ENCODE results near the gene DTYMK. TPM values are rescaled to one million over a fixed set of nuclear protein-coding genes. Genes with fewer than 3 reads are reported as not detected.

Gene DTYMK
- total and polyA plus RNA-seq, 2 of the 4 experiments (the other 2 are of a cell fraction) = 31.7 to 50.1 TPM

DNA sequence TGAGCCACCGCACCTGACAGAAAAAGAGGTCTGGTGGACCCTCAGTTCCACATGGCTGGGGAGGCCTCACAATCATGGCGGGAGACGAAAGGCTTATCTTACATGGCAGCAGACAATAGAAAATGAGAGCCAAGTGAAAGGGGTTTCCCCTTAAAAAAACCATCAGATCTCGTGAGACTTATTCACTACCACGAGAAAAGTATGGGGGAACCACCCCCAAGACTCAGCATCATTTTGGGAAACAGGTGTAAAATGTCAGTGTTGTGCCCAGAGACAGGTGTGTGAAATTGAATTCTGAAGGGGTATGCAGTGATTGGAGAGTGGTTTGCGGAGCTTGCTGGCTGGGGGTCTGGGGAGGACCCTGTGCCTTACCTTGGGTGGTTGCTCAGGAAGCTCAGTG is 43.3 kb upstream of the DTYMK start:
- Histone ChIP-seq H2AFZ (replicated peaks; ENCODE audit: low read length, poor library complexity) (no peak overlapping the region), H4K91ac (ENCODE audit: insufficient read depth, low read depth, low read length) (no peak overlapping the region), H3K4me1 (ENCODE audit: control insufficient read depth, insufficient read depth, low read length) (no peaks in the 10 kb centered on the region), H3K9ac (ENCODE audit: low read depth, low read length) (no peak overlapping the region), H3K9me1 (ENCODE audit: insufficient read depth, low read length) (no peaks in the 10 kb centered on the region), H2BK15ac (ENCODE audit: low read depth, low read length) (no peak overlapping the region), H2BK5ac (ENCODE audit: low read depth, low read length, poor library complexity, severe bottlenecking) (no peak overlapping the region), H3K56ac (ENCODE audit: extremely low read depth, insufficient read depth, low read length) (no peak overlapping the region), H3K27me3 (ENCODE audit: control insufficient read depth, insufficient read depth, low read length) (no peaks in the 10 kb centered on the region), H3K4me2 (ENCODE audit: low read depth, low read length) (no peak overlapping the region), H3K9me3 (ENCODE audit: control insufficient read depth, insufficient read depth, low read length) (no peaks in the 10 kb centered on the region), H4K20me1 (ENCODE audit: insufficient read depth, low read length) (no peaks in the 10 kb centered on the region), H3K27ac (ENCODE audit: insufficient read depth, low read length) (no peak overlapping the region), H2AK9ac (replicated peaks; ENCODE audit: low read depth, low read length, poor library complexity) (no peak overlapping the region), H4K8ac (ENCODE audit: low read depth in 2 of 2, low read length in 2 of 2) (no peak overlapping the region), H3K18ac (ENCODE audit: low read depth, low read length) (no peak overlapping the region), H2BK20ac (ENCODE audit: low read depth, low read length) (no peak overlapping the region), H3K14ac (replicated peaks; ENCODE audit: low read depth, low read length) (no peak overlapping the region), H3K4ac (ENCODE audit: low read depth, low read length) (no peak overlapping the region), H3K79me1 (ENCODE audit: low read depth in 1 of 2, low read length in 2 of 2) (peaks cover 0 to 5% of the 10 kb centered on the region in 2 experiments; a peak in 3 of 4 replicates), H2BK120ac (ENCODE audit: low read depth, low read length) (no peak overlapping the region), H3K36me3 (ENCODE audit: control insufficient read depth, insufficient read depth, low read length) (no peaks in the 10 kb centered on the region; the same call in 1 of the 2 replicates), H2AK5ac (ENCODE audit: low read depth, low read length) (no peak overlapping the region), H3K4me3 (ENCODE audit: insufficient read depth, low read depth, low read length) (no peak overlapping the region), H4K5ac (ENCODE audit: low read depth, low read length) (no peak overlapping the region), H3K23ac (ENCODE audit: low read depth, low read length) (no peak overlapping the region)
- TF ChIP-seq MAZ (IDR thresholded peaks at IDR 0.05; ENCODE audit: borderline replicate concordance, low read depth, low read length) (no peak), MAFK (IDR thresholded peaks at IDR 0.05; ENCODE audit: low read depth, low read length) (no peak), RCOR1 (IDR thresholded peaks at IDR 0.05; ENCODE audit: insufficient replicate concordance, low read length) (no peak), SMC3 (IDR thresholded peaks at IDR 0.05; ENCODE audit: low read depth, low read length) (no peak), RAD21 (IDR thresholded peaks at IDR 0.05; ENCODE audit: low read length) (no peak), FOS (IDR thresholded peaks at IDR 0.05; ENCODE audit: low read depth, low read length) (no peak), POLR2A (IDR thresholded peaks at IDR 0.05; ENCODE audit: low read depth, low read length) (no peak)
- CTCF ChIA-PET = interaction anchor here (0.6 kb wide), 1 partner anchor 148 kb away, joined by 6 read pairs; no protein-coding TSS in a partner anchor
- dilution Hi-C loops (cut with HindIII; ENCODE audit: low sequenced_read_pairs, unreplicated experiment) = no loop called here
- in situ Hi-C loops (cut with MboI; ENCODE audit: low sequenced_read_pairs) = no loop called here
- BruUV-seq (replicated peaks) = no TSS peak
- DNase-seq (no peak), ATAC-seq (ENCODE audit: low read depth) (no peak)
- 100% methylated on average over 1 of the region's 6 CpGs; no CpG with 5 or more reads in 1 of the 2 experiments for WGBS, 2 experiments (ENCODE audit: extremely low coverage in 2 of 2, insufficient read length in 1 of 2)
- POLR2A ChIA-PET (ENCODE audit: unreplicated experiment) = no interaction called here
- intact Hi-C loops (cut with micrococcal nuclease) = no loop called here
